ENCODE data around the gene DMTF1. TPM values are rescaled to one million over a fixed set of nuclear protein-coding genes. Genes with fewer than 3 reads are reported as not detected.

The DMTF1 gene
- total and polyA plus RNA-seq, 9 of the 15 experiments (the other 6 are each of a cell fraction or from before 2014, with no cell fraction given), result 25.7 to 208 (median 74.7) TPM

DNA sequence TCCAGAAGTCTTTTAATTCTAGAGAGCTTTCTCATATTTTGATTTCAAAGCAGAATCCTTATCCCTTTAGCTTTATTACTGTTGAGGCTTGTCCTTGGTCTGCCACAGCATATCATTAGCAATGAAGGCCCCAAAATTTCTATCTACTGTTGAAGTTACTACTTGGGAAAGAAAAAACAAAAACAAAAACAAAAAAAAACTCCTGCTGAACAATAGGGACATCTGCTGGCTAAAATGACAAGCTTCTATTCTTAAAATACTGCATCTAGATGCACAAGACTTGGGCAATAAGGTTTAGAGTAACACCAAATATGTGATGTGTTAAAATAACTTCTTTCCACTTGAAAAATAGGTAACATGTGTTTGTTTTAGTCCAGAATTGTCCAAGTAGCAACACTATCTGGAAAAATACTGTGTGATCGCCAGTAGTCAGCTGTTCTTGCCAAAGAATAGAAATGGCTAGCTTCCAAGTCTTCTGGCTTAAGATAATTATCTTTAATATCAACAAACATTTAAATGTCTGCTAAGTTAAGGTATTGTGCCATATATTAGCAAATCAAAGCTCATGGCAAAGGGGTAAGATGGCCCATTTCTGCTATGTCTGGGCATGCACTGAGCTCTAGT lies 3.8 kb upstream of the DMTF1 start (continued):
- TF ChIP-seq PML (IDR thresholded peaks at IDR 0.05; ENCODE audit: low read length), result 0 out of 2 replicates have a peak, but pooled peaks have one; percentile 20
- no peak for TF ChIP-seq PREB (CRISPR knock-in tag; IDR thresholded peaks at IDR 0.05)
- TF ChIP-seq TARDBP (IDR thresholded peaks at IDR 0.05), result no peak
- TF ChIP-seq BRCA1 (IDR thresholded peaks at IDR 0.05), result no peak
- TF ChIP-seq BRCA1 (CRISPR knock-in tag; IDR thresholded peaks at IDR 0.05), result no peak
- no peak for TF ChIP-seq MCM7 (IDR thresholded peaks at IDR 0.05)
- TF ChIP-seq ZSCAN32 (CRISPR knock-in tag; IDR thresholded peaks at IDR 0.05), result no peak
- no peak for TF ChIP-seq ZNF584 (CRISPR knock-in tag; IDR thresholded peaks at IDR 0.05; ENCODE audit: low read depth)
- TF ChIP-seq RAD21 (CRISPR knock-in tag; conservative IDR thresholded peaks at IDR 0.05 in 1 of 2, IDR thresholded peaks at IDR 0.05 in 1 of 2), result peak; percentile 98 to 99
- TF ChIP-seq ZBTB17 (CRISPR knock-in tag; IDR thresholded peaks at IDR 0.05), result no peak
- TF ChIP-seq NR4A1 (CRISPR knock-in tag; IDR thresholded peaks at IDR 0.05), result no peak
- no peak for TF ChIP-seq NR4A1 (tag; IDR thresholded peaks at IDR 0.05)
- no peak for TF ChIP-seq ZNF583 (CRISPR knock-in tag; IDR thresholded peaks at IDR 0.05)
- TF ChIP-seq HNRNPUL1 (IDR thresholded peaks at IDR 0.05; ENCODE audit: low read length), result no peak
- no peak for TF ChIP-seq BMI1 (IDR thresholded peaks at IDR 0.05; ENCODE audit: low read length)
- no peak for TF ChIP-seq ETV5 (CRISPR knock-in tag; IDR thresholded peaks at IDR 0.05; ENCODE audit: low read depth)
- no peak for TF ChIP-seq NFIX (CRISPR knock-in tag; IDR thresholded peaks at IDR 0.05; ENCODE audit: low read depth)
- TF ChIP-seq ARID3A (IDR thresholded peaks at IDR 0.05; ENCODE audit: borderline replicate concordance, low read depth, low read length), result 0 out of 2 replicates have a peak, but pooled peaks have one; percentile 15
- TF ChIP-seq LARP7 (IDR thresholded peaks at IDR 0.05), result no peak
- no peak for TF ChIP-seq PHB2 (IDR thresholded peaks at IDR 0.05; ENCODE audit: low read depth)
- no peak for TF ChIP-seq SMAD2 (IDR thresholded peaks at IDR 0.05; ENCODE audit: low read depth, low read length)
- TF ChIP-seq, protein P1, sequence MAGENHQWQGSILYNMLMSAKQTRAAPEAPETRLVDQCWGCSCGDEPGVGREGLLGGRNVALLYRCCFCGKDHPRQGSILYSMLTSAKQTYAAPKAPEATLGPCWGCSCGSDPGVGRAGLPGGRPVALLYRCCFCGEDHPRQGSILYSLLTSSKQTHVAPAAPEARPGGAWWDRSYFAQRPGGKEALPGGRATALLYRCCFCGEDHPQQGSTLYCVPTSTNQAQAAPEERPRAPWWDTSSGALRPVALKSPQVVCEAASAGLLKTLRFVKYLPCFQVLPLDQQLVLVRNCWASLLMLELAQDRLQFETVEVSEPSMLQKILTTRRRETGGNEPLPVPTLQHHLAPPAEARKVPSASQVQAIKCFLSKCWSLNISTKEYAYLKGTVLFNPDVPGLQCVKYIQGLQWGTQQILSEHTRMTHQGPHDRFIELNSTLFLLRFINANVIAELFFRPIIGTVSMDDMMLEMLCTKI (IDR thresholded peaks at IDR 0.05; ENCODE audit: partially characterized antibody), result no peak
- TF ChIP-seq CEBPB (tag; IDR thresholded peaks at IDR 0.05), result peak; percentile 82
- TF ChIP-seq, protein P2, sequence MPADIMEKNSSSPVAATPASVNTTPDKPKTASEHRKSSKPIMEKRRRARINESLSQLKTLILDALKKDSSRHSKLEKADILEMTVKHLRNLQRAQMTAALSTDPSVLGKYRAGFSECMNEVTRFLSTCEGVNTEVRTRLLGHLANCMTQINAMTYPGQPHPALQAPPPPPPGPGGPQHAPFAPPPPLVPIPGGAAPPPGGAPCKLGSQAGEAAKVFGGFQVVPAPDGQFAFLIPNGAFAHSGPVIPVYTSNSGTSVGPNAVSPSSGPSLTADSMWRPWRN (IDR thresholded peaks at IDR 0.05; ENCODE audit: low read depth), result no peak
- no peak for TF ChIP-seq ZNF232 (CRISPR knock-in tag; IDR thresholded peaks at IDR 0.05)

All from K562 (cell line).